Measurements from ENCODE around the gene NFIX. TPM values are rescaled to one million over a fixed set of nuclear protein-coding genes. Genes with fewer than 3 reads are reported as not detected.
"Not testable (repeated sequence)": the region's sequence is repeated elsewhere in the genome, so short reads cannot be mapped to it uniquely, and the experiment has no call there.

NFIX gene
- total RNA-seq = 16.9 and 22.3 TPM in 2 replicates

DNA sequence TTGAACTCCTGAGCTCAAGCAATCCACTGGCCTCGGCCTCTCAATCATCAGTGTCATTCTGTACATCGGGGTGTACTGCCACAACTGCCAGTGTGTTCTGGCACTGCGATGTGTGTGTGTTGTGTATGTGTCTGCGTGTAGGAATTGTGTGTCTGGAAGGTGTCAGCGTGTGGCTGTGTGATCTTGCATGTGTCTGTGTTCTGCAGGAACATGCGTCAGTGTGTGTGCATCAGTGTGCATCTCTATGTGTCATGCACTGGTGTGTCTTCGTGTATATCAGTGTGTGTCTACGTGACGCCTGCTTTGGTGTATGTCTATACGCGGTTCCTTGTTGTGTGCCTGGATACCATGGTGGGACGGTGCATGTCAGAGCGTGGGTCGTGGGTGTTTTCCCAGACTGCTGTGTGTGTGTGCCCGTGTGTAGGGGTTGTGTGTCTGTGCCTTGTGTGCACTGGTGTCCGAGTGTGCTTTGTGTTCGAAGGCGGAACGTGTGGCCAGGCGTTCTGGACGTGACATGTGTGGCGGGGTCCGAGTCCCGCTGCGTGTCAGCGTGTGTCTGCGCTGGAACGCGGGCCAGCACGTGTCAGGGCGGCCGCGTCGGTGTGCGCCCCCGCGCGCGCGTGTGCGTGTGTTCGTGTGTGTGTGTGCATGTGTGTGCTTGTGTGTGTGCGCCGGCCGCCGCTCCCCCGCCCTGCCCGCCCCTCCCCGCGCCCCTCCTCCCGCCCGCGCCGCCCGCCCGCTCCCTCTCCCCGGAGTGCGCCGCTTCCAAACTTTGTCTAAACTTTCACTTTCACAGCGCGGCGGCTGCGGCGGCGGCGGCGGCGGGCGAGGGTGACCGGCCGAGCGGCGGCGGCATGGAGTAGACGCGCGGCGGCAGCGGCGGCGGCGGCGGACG lies at the start of gene NFIX:
TSS of gene NFIX (plus strand) at position 775 of the 895 bp plus-strand sequence. CDS start 363 bp downstream, outside the sequence.
- DNase-seq (ENCODE audit: low read depth in 2 of 2) = peak in 1 of 2 donors; percentile 59

DNA sequence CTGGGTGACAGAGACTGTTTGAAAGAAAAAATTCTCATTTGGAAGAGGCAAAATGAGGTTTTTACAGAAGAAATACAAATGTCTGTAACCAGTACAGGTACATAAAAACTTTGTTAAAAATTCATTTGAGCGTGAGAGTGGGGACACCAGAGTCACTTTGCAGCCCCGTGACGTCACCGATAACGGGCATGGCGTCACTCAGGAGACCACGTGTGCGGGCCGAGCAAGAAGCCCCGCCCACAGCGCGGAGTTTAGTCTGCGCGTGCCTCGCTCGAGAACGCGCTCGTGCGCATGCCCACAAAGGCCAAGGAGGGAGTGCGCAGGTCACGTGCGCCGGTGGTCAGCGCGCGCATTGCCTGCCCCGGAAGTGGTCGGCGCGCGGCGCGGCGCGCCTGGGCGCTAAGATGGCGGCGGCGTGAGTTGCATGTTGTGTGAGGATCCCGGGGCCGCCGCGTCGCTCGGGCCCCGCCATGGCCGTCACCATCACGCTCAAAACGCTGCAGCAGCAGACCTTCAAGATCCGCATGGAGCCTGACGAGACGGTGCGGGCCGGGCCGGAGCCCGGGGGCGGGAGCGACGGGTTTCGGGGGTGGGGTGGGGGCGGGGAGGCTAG lies 49.7 kb upstream of the NFIX start, which contains the start of gene RAD23A:
TSS of gene RAD23A (plus strand) at position 384 of the 613 bp plus-strand sequence. CDS start at position 471, 87 bp downstream.
- peak; percentile 97 to 98 for DNase-seq (ENCODE audit: low read depth in 2 of 2)

DNA sequence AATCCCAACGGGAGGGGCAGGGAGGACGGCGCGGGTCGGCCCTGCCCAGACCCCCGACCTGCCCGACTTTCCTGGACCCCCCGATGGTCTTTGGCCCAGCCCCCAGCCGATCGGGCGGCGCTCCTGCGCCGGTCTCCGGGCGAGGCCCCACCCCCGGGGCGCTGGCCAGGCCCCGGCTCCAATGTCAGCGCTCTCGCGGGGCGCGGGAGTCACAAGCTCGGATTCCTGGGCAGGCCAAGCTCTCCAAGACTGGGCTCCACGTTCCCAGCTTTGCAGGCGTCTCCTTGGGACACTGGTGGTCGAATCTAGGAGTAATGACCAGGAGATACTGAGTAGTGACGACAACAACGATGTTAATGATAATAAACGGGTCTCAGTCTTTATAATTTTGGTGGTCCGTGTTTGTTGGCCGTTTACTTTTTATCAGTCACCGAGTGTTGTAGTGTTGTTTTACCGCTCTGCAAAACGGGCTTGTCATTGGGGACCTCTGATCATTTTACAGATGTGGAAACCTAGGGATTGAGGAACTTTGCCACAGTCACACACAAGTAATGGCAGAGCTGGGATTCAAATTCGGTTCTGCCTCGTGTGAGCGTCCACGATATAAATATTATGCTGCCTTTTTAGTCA lies 49.1 kb upstream of the NFIX start:
- DNase-seq (ENCODE audit: low read depth in 2 of 2) = peak in 1 of 2 donors; percentile 88

DNA sequence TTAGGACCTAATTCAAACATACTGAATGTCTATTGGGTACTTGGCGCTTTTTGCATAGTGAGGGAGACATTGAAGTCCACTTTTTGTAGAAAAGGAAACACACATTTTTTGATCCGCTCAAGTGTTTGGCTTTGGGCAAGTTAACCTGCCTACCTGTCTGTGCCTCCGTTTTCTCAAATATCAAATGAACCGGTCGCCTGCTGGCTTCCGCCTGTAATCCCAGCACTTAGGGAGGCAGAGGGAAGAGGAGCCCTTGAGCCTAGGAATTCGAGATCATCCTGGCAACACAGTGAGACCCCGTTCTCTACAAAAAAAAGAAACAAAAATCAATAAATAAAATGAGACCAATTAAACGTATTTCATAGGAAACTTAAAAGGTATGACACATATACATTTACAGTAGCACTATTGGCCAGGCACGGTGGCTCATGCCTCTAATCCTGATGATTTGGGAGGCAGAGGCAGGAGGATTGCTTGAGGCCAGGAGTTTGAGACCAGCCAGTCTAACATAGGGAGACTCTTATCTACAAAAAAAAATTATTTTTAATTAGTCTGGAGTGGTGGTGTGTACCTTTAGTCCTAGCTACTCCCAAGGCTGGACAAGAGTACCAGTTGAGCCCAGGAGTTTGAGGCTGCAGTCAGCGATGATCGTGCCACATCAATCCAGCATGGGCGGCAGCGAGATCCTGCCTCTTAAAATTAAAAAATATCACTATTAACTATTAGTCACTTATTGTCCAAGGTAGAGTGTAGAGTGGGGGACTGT lies 48.4 kb upstream of the NFIX start:
- DNase-seq (ENCODE audit: low read depth in 2 of 2) = no peak

DNA sequence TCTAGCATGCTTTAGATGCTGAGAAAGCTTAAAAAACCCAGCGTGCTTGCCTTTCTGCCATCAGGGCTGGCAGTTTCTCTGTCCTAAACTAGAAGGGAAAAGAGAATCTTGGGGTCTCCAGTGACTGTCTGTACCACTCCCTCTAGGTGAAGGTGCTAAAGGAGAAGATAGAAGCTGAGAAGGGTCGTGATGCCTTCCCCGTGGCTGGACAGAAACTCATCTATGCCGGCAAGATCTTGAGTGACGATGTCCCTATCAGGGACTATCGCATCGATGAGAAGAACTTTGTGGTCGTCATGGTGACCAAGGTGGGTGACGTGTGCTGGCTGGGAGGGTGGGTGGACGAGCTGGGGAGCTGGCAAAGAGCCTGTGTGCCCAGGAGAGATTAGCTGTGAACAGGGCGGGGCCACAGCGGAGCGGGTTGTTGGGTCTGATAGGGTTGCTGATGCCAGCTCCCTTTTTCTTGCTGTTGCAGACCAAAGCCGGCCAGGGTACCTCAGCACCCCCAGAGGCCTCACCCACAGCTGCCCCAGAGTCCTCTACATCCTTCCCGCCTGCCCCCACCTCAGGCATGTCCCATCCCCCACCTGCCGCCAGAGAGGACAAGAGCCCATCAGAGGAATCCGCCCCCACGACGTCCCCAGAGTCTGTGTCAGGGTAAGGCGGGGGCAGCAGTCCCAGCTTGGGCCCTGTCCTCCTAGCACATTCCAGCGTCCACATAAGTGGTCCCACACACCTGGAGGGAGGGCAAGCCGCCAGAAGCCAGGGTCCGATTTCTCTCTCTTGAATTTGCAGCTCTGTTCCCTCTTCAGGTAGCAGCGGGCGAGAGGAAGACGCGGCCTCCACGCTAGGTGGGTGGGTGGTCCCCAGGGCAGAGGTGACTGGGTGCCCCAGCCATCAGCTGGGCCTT lies 47.3 kb upstream of the NFIX start:
- DNase-seq (ENCODE audit: low read depth in 2 of 2) = no peak

DNA sequence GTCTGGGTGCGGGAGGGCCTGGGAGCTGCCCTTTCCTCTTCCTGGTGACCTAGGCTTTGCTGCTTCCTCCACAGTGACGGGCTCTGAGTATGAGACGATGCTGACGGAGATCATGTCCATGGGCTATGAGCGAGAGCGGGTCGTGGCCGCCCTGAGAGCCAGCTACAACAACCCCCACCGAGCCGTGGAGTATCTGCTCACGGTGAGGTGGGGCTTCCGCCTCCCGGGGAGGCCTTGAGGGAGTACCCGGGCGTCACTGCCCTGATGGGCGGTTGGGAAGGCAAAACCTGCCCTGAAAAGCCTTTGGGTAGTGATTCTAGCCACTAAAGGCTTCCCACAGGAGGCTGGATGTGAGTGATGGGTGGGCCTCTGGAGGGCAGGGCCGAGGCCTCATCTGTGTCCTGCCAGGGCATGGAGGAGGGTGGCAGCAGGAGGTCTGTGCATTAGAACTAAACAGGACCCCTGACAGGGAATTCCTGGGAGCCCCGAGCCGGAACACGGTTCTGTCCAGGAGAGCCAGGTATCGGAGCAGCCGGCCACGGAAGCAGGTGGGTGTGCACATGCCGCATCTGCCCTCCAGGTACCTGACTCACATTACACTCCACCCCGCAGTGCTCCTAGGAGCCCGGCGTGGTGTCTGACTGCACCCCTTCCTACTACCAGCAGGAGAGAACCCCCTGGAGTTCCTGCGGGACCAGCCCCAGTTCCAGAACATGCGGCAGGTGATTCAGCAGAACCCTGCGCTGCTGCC lies 46.5 kb upstream of the NFIX start:
- no peak for DNase-seq (ENCODE audit: low read depth in 2 of 2)

DNA sequence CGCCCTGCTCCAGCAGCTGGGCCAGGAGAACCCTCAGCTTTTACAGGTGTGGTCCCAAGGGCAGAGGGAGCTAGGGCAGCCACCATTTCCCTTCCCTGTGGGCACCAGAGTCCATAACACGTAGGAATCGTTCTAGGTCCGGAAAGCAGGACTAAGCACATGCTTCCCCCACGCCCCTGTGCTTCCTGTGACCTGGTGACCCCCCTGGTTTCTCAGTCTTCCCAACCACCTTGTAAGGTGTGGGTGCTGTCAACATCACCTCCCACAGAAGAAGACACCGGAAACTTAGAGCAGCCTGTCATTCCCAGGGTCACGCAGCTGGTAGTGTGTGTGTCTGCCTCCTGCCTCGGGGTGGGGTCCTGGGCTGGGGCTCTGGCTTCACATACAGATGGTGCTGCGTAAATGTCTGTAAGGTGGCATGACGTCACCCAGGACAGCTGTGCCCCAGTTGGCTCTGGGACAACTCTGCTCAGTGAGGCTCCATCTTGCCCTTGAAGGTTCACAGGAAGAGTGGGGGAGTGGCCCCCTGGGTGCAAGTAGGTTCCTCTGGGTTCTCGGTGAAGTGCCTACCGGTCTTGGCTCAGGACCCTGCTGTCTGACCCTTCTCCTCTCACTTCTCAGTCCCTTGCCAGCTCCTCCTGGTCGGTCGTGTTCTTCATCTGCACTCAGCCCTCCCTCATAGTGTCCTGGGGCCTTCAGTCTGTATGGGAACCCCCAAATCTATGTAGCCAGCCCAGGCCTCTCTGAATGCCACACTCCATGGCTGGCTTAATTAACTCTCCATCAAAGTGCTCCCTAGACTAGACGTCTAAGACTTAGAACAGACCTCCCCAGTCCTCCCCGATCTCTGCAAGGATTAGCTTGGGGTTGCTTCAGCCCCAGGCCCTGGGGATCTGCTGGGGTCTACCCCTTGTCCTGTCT lies 45.7 kb upstream of the NFIX start:
- DNase-seq (ENCODE audit: low read depth in 2 of 2) = no peak

DNA sequence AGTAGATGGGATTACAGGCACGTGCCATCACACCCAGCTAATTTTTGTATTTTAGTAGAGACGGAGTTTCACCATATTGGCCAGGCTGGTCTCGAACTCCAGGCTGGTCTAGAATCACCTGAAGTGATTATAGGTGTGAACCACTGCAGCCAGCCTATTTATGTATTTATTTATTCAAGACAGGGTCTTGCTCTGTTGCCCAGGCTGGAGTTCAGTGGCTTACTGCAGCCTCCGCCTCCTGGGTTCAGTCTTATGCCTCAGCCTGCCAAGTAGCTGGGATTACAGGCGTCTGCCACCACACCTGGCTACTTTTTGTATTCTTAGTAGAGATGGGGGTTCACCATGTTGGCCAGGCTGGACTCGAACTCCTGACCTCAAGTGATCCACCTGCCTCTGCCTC lies 43.2 kb upstream of the NFIX start:
- DNase-seq (ENCODE audit: low read depth in 2 of 2) = not testable (repeated sequence)

DNA sequence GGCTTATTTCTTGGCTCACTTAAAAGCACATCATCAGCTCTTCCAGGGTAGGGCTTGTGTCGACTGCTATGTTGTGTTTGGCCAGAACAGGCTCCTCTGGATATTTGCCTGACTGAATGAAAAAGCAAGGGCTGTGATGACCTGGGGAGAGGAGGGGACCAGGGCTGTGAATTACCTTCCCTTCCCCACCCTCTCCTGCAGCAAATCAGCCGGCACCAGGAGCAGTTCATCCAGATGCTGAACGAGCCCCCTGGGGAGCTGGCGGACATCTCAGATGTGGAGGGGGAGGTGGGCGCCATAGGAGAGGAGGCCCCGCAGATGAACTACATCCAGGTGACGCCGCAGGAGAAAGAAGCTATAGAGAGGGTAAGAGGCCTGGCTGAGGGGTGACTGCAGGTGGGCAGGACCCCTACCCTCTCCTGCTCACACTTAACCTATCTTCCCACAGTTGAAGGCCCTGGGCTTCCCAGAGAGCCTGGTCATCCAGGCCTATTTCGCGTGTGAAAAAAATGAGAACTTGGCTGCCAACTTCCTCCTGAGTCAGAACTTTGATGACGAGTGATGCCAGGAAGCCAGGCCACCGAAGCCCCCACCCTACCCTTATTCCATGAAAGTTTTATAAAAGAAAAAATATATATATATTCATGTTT lies 42.7 kb upstream of the NFIX start:
- DNase-seq (ENCODE audit: low read depth in 2 of 2) = peak; percentile 78 to 92

DNA sequence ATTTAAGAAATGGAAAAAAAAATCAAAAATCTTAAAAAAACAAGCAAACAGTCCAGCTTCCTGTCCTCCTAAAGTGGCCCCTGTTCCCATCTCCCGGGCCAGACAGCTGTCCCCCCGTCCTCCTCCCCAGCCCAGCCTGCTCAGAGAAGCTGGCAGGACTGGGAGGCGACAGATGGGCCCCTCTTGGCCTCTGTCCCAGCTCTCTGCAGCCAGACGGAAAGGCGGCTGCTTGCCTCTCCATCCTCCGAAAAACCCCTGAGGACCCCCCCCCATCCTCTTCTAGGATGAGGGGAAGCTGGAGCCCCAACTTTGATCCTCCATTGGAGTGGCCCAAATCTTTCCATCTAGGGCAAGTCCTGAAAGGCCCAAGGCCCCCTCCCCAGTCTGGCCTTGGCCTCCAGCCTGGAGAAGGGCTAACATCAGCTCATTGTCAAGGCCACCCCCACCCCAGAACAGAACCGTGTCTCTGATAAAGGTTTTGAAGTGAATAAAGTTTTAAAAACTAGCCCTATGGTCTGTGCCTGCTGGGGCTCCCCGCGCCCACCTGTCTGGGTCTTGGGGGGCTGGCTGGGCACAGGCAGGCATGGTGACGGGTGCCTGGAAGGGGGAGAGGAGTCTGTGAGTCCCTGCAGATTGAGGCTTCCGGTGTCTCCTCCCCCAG lies 42.0 kb upstream of the NFIX start:
- peak in 1 of 2 donors; percentile 81 for DNase-seq (ENCODE audit: low read depth in 2 of 2)

DNA sequence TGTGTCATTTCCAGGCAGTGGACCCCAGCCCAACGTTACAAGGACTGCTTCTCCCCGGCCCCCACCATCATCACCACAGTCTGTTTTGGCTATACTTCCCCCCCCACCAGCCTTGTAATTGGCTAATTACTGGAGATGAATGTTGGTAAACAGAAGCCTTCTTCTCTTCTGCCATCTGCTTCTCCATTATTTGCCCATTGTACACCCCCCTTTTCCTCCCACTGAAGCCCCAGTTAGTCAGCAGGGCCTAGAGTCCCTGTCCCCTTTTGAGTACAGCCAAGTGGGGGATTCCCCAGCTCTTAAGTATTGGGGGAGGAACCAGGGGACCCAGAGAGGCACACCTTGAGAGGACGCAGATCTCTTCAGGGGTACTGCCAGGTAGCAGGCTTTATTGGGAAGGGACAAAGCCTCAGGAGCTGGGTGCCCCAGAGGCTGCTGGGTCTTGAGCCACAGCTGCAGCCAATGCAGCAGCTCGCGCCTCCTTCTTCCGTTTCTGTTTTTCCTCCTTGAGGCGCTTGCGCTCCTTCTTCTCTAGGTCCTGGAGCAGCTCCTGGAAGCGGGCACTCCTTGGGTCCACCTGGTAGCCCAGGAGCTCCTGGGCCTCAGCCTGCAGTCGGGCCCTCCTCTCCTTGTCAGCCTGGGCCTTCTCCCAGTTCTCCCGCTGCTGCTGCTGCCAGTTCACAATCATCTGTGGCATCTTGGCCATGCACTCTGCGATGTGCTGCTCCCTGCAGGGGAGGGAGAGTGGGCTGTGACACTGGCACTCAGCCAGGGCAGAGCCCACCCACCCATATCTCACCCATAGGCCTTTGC lies 41.3 kb upstream of the NFIX start:
- DNase-seq (ENCODE audit: low read depth in 2 of 2) = no peak

DNA sequence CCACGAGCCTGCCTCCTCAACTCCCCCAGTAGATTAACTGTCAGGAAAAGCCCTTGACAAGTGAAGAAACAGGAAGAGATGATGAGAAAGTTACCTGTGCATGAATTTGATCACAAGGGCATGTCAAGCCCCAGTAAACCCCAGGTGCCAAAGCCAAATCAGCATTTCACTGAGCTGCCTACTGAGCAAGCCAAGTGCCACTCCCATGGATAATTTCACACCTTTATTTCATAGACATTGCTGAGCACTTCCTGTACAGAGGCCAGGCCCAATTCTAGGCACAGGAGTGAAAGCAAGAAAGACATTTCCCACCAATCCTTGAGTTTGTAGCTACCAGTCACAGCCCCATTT lies 40.7 kb upstream of the NFIX start:
- DNase-seq (ENCODE audit: low read depth in 2 of 2) = no peak

DNA sequence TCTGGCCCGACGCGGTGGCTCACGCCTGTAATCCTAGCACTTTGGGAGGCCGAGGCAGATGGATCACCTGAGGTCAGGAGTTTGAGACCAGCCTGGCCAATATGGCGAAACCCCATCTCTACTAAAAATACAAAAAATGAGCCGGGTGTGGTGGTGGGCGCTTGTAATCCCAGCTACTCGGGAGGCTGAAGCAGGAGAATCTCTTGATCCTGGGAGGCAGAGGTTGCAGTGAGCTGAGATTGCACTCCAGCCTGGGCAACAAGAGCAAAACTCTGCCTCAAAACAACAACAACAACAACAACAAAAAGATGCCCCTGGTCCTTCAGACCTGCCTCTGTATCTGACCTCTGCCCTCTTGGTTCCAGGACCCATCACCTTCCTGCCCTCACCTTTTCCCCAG lies 39.7 kb upstream of the NFIX start:
- not testable (repeated sequence) for DNase-seq (ENCODE audit: low read depth in 2 of 2)

DNA sequence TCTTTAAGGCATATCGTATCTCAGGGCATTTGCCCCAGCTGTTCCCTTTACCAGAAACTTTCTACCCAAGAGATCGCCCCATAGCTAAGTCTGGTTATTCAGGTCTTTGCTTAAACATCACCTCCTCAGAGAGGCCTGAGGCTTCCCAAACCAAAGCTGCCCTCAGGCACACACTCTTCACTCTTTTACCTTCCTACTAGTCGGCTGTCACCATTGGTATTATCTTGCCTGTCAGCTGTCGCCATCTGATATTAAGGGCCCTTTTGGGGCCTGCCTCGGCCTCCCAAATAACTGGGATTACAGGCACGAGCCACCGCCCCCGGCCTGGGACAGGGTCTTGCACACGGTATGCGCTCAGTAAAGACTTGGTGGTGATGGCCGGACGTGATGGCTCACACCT lies 39.3 kb upstream of the NFIX start:
- DNase-seq (ENCODE audit: low read depth in 2 of 2) = no peak

DNA sequence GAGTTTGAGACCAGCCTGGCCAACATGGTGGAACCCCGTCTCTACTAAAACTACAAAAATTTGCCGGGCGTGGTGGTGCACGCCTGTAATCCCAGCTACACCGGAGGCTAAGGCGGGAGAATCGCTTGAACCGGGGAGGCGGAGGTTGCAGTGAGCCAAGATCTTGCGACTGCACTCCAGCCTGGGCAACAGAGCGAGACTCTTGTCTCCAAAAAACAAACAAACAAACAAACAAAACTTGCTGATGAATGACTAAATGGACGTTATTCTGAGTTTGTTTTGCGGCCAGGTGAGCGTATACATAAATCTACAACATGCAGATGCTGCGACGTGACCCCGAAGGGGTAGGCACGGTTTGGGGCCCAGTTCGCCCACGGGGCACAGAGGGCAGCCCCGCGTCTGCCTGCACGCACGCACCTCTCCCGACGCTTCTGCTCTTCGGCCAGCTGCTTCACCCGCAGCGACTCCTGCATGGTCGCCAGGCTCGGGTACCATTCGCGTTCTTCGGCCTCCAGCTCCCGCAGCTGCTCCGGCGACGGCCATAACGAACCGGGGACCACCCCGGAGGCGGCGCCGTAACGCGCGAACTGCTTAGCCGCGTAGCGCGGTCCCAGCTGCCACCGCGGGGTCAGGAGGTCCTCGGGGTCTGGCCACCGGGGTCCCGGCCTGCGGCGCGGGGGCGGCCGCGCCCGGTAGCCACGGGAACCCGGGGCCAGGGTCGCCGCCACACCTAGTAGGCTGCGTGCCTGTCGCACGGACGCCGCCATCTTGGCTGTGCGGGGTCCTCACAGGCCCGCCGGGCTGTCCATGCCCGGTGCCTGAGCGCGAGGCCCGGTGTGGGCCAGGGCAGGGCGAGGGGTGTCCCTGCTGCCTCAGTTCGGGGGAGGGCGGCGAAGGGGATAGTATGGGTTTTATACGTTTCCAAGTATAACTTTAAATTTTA lies 38.6 kb upstream of the NFIX start, which contains the start of gene GADD45GIP1:
TSS of gene GADD45GIP1 (minus strand) at position 778 of the 943 bp plus-strand sequence. CDS start at position 767, 11 bp downstream.
- DNase-seq (ENCODE audit: low read depth in 2 of 2) = peak in 1 of 2 donors; percentile 80
